ENCODE measurements around the gene GAPVD1. TPM values are rescaled to one million over a fixed set of nuclear protein-coding genes. Genes with fewer than 3 reads are reported as not detected.

The GAPVD1 gene
- total and polyA plus RNA-seq, 2 of the 13 experiments (the other 11 are each of a cell fraction or from before 2014, with no cell fraction given), result 11.1 to 33.2 TPM

DNA sequence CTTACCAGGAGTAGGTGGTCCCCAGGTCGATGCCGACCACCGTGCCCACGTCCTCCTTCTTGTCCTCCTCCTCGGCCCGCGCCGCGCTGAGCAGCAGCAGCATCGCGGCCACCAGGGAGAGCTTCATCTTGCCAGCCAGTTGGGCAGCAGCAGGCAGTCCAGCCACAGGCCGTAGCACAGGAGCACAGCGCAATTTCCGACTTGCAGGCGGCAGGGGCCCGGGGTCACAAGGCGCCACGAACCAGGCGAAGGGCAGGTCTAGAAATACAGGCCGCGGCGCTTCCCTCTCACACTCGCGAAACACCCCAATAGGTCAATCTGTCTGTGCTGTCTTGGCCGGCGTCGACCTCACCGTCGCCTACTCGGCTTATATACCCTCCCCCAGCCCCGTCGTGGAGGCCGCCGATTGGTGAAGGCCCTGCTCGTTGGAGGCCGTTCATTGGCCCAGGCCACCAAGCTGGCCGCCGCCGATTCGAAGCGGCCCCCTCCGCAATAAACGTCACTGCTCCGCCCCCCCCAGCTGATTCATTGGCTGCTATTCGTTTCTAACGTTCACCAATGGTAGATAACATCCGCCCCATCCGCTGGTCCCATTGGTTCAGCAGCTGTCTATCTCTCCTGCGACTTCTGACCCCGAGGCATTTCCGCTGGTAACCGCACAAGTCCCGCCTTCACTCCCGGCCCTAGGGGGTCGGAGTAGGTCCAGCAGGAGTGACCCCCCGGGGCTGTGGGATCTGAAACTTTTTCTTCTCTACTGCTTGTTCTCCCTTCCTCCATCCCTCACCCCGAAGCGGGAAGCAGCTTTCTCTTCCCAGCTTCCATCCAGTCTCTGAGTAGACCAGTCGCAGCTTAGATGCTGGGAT, 20.4 kb upstream of the GAPVD1 start, which contains the start of gene HSPA5 (continued):
- TF ChIP-seq ZNF891 (CRISPR knock-in tag; IDR thresholded peaks at IDR 0.05) (peak; percentile 93; the same call in 1 of the 2 replicates), ZNF841 (CRISPR knock-in tag; IDR thresholded peaks at IDR 0.05; ENCODE audit: borderline replicate concordance) (no peak), RORA (CRISPR knock-in tag; IDR thresholded peaks at IDR 0.05) (no peak), NFYB (CRISPR knock-in tag; IDR thresholded peaks at IDR 0.05) (peak; percentile 95), SSRP1 (CRISPR knock-in tag; IDR thresholded peaks at IDR 0.05) (peak; percentile 88; the same call in 1 of the 2 replicates), ZNF589 (CRISPR knock-in tag; conservative IDR thresholded peaks at IDR 0.05) (peak; percentile 21; the same call in 1 of the 2 replicates), ZZZ3 (CRISPR knock-in tag; IDR thresholded peaks at IDR 0.05; ENCODE audit: borderline replicate concordance) (no peak; the same call in 1 of the 2 replicates), KDM5A (IDR thresholded peaks at IDR 0.05; ENCODE audit: borderline replicate concordance, low read length) (no peak; the same call in 1 of the 2 replicates), ZSCAN12 (CRISPR knock-in tag; IDR thresholded peaks at IDR 0.05) (no peak), MAF1 (CRISPR knock-in tag; IDR thresholded peaks at IDR 0.05; ENCODE audit: borderline replicate concordance) (0 out of 2 replicates have a peak, but pooled peaks have one; percentile 63), SRSF1 (optimal IDR thresholded peaks at IDR 0.05; ENCODE audit: low read depth, low read length) (peak; percentile 59)
- TF ChIP-seq, protein P1, sequence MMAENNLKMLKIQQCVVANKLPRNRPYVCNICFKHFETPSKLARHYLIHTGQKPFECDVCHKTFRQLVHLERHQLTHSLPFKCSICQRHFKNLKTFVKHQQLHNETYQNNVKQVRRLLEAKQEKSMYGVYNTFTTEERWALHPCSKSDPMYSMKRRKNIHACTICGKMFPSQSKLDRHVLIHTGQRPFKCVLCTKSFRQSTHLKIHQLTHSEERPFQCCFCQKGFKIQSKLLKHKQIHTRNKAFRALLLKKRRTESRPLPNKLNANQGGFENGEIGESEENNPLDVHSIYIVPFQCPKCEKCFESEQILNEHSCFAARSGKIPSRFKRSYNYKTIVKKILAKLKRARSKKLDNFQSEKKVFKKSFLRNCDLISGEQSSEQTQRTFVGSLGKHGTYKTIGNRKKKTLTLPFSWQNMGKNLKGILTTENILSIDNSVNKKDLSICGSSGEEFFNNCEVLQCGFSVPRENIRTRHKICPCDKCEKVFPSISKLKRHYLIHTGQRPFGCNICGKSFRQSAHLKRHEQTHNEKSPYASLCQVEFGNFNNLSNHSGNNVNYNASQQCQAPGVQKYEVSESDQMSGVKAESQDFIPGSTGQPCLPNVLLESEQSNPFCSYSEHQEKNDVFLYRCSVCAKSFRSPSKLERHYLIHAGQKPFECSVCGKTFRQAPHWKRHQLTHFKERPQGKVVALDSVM (CRISPR knock-in tag; IDR thresholded peaks at IDR 0.05), result peak; percentile 10
- TF ChIP-seq, protein P2, sequence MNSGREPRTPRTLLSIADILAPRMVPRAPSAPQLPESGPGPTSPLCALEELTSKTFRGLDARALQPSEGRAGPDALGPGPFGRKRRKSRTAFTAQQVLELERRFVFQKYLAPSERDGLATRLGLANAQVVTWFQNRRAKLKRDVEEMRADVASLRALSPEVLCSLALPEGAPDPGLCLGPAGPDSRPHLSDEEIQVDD (CRISPR knock-in tag; IDR thresholded peaks at IDR 0.05; ENCODE audit: borderline replicate concordance), result no peak
- TF ChIP-seq, protein P3, sequence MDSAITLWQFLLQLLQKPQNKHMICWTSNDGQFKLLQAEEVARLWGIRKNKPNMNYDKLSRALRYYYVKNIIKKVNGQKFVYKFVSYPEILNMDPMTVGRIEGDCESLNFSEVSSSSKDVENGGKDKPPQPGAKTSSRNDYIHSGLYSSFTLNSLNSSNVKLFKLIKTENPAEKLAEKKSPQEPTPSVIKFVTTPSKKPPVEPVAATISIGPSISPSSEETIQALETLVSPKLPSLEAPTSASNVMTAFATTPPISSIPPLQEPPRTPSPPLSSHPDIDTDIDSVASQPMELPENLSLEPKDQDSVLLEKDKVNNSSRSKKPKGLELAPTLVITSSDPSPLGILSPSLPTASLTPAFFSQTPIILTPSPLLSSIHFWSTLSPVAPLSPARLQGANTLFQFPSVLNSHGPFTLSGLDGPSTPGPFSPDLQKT (CRISPR knock-in tag; IDR thresholded peaks at IDR 0.05; ENCODE audit: borderline replicate concordance), result no peak; the same call in 1 of the 2 replicates
- TF ChIP-seq, protein P4, sequence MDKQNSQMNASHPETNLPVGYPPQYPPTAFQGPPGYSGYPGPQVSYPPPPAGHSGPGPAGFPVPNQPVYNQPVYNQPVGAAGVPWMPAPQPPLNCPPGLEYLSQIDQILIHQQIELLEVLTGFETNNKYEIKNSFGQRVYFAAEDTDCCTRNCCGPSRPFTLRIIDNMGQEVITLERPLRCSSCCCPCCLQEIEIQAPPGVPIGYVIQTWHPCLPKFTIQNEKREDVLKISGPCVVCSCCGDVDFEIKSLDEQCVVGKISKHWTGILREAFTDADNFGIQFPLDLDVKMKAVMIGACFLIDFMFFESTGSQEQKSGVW (CRISPR knock-in tag; IDR thresholded peaks at IDR 0.05; ENCODE audit: borderline replicate concordance), result no peak
- TF ChIP-seq, protein P5, sequence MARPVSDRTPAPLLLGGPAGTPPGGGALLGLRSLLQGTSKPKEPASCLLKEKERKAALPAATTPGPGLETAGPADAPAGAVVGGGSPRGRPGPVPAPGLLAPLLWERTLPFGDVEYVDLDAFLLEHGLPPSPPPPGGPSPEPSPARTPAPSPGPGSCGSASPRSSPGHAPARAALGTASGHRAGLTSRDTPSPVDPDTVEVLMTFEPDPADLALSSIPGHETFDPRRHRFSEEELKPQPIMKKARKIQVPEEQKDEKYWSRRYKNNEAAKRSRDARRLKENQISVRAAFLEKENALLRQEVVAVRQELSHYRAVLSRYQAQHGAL (CRISPR knock-in tag; IDR thresholded peaks at IDR 0.05; ENCODE audit: not compliant biosample characterization), result no peak
- TF ChIP-seq, protein P6, sequence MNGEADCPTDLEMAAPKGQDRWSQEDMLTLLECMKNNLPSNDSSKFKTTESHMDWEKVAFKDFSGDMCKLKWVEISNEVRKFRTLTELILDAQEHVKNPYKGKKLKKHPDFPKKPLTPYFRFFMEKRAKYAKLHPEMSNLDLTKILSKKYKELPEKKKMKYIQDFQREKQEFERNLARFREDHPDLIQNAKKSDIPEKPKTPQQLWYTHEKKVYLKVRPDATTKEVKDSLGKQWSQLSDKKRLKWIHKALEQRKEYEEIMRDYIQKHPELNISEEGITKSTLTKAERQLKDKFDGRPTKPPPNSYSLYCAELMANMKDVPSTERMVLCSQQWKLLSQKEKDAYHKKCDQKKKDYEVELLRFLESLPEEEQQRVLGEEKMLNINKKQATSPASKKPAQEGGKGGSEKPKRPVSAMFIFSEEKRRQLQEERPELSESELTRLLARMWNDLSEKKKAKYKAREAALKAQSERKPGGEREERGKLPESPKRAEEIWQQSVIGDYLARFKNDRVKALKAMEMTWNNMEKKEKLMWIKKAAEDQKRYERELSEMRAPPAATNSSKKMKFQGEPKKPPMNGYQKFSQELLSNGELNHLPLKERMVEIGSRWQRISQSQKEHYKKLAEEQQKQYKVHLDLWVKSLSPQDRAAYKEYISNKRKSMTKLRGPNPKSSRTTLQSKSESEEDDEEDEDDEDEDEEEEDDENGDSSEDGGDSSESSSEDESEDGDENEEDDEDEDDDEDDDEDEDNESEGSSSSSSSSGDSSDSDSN (CRISPR knock-in tag; IDR thresholded peaks at IDR 0.05), result peak; percentile 88
- TF ChIP-seq, protein P7, sequence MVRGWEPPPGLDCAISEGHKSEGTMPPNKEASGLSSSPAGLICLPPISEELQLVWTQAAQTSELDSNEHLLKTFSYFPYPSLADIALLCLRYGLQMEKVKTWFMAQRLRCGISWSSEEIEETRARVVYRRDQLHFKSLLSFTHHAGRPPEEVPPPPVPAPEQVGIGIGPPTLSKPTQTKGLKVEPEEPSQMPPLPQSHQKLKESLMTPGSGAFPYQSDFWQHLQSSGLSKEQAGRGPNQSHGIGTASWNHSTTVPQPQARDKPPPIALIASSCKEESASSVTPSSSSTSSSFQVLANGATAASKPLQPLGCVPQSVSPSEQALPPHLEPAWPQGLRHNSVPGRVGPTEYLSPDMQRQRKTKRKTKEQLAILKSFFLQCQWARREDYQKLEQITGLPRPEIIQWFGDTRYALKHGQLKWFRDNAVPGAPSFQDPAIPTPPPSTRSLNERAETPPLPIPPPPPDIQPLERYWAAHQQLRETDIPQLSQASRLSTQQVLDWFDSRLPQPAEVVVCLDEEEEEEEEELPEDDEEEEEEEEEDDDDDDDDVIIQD (CRISPR knock-in tag; IDR thresholded peaks at IDR 0.05; ENCODE audit: low read depth), result peak; percentile 23; the same call in 1 of the 2 replicates
